ENCODE data around the gene PRRX2. TPM values are rescaled to one million over a fixed set of nuclear protein-coding genes. Genes with fewer than 3 reads are reported as not detected.

The PRRX2 gene
- total RNA-seq, 1 donor from 2014 or later, result not detected

- DNase-seq (ENCODE audit: low read depth) (no peak), FAIRE-seq (no peak)
- peaks cover 3% of the 10 kb centered on the region for H3K27me3 ChIP-seq (ENCODE audit: control insufficient read depth, insufficient read depth, low read length)
- no peak overlapping the region for H3K4me3 ChIP-seq (ENCODE audit: low read depth, low read length)
- no peaks in the 10 kb centered on the region for H3K36me3 ChIP-seq (ENCODE audit: control insufficient read depth, insufficient read depth, low read length)
- TF ChIP-seq CTCF (IDR thresholded peaks at IDR 0.05; ENCODE audit: insufficient read depth, low read length, severe bottlenecking), result no peak
These were observed 70.9 kb downstream of the PRRX2 start for GRCh38 chr9:129736334-129736733.

- FAIRE-seq (no peak), DNase-seq (ENCODE audit: low read depth) (peak; percentile 35)
- Histone ChIP-seq H3K4me3 (ENCODE audit: low read depth, low read length) (peak overlapping the region; percentile 35), H3K27me3 (ENCODE audit: control insufficient read depth, insufficient read depth, low read length) (no peaks in the 10 kb centered on the region), H3K36me3 (ENCODE audit: control insufficient read depth, insufficient read depth, low read length) (no peaks in the 10 kb centered on the region)
- peak; percentile 92 for TF ChIP-seq CTCF (IDR thresholded peaks at IDR 0.05; ENCODE audit: insufficient read depth, low read length, severe bottlenecking)
These were observed 72.2 kb downstream of the PRRX2 start for GRCh38 chr9:129737479-129738274.

- no peak for FAIRE-seq
- no peak for DNase-seq (ENCODE audit: low read depth)
- Histone ChIP-seq H3K36me3 (ENCODE audit: control insufficient read depth, insufficient read depth, low read length) (no peaks in the 10 kb centered on the region), H3K4me3 (ENCODE audit: low read depth, low read length) (no peak overlapping the region), H3K27me3 (ENCODE audit: control insufficient read depth, insufficient read depth, low read length) (no peaks in the 10 kb centered on the region)
- no peak for TF ChIP-seq CTCF (IDR thresholded peaks at IDR 0.05; ENCODE audit: insufficient read depth, low read length, severe bottlenecking)
These were observed 74.0 kb downstream of the PRRX2 start for GRCh38 chr9:129739432-129739831.

- H3K36me3 ChIP-seq (ENCODE audit: control insufficient read depth, insufficient read depth, low read length), result no peaks in the 10 kb centered on the region
- H3K4me3 ChIP-seq (ENCODE audit: low read depth, low read length), result no peak overlapping the region
- no peak for DNase-seq (ENCODE audit: low read depth)
- no peaks in the 10 kb centered on the region for H3K27me3 ChIP-seq (ENCODE audit: control insufficient read depth, insufficient read depth, low read length)
- FAIRE-seq, result no peak
- no peak for TF ChIP-seq CTCF (IDR thresholded peaks at IDR 0.05; ENCODE audit: insufficient read depth, low read length, severe bottlenecking)
These were observed 74.7 kb downstream of the PRRX2 start for GRCh38 chr9:129740174-129740573.

- FAIRE-seq (no peak), DNase-seq (ENCODE audit: low read depth) (no peak)
- Histone ChIP-seq H3K27me3 (ENCODE audit: control insufficient read depth, insufficient read depth, low read length) (no peaks in the 10 kb centered on the region), H3K4me3 (ENCODE audit: low read depth, low read length) (no peak overlapping the region), H3K36me3 (ENCODE audit: control insufficient read depth, insufficient read depth, low read length) (no peaks in the 10 kb centered on the region)
- no peak for TF ChIP-seq CTCF (IDR thresholded peaks at IDR 0.05; ENCODE audit: insufficient read depth, low read length, severe bottlenecking)
These were observed 75.4 kb downstream of the PRRX2 start for GRCh38 chr9:129740666-129741464.
